ENCODE data around the gene TYW5.

- TF ChIP-seq POLR2A (IDR thresholded peaks at IDR 0.05): no peak
- TF ChIP-seq CTCF (IDR thresholded peaks at IDR 0.05): no peak
Observed at GRCh38 chr2:199882667-199883066, 72.6 kb downstream of the TYW5 start.

All from Peyer's patch (tissue), 4 donors.